IPS DF 6.9 (cell line): ENCODE measurements around the gene RAB33A.

Experiments
- DNase-seq: peaks from one replicate; pipeline ENCODE4 v3.0.0-alpha.2; 2013; ENCODE audit warnings: low read depth, low spot score
- H3K27ac ChIP-seq: one replicate; pipeline ENCODE4 v1.5.1; 2013; ENCODE audit warnings: low read length, control low read depth
- H3K27me3 ChIP-seq: 2 replicates; pipeline ENCODE4 v1.6.1; 2013; ENCODE audit warnings: mild to moderate bottlenecking, low read length; ENCODE audit not compliant: control insufficient read depth, insufficient read depth
- H3K36me3 ChIP-seq: 2 replicates; pipeline ENCODE4 v1.6.1; 2013; ENCODE audit warnings: low read length; ENCODE audit not compliant: control insufficient read depth, insufficient read depth
- H3K4me1 ChIP-seq: 2 replicates; pipeline ENCODE4 v1.6.1; 2013; ENCODE audit warnings: low read length; ENCODE audit not compliant: control insufficient read depth, insufficient read depth
- H3K4me3 ChIP-seq: 2 replicates; pipeline ENCODE4 v1.5.1; 2013; ENCODE audit warnings: mild to moderate bottlenecking, low read length
- H3K9me3 ChIP-seq: 2 replicates; pipeline ENCODE4 v1.6.1; 2013; ENCODE audit warnings: low read length, inconsistent platforms; ENCODE audit not compliant: control insufficient read depth, insufficient read depth
- WGBS: extraction: QIAGEN DNeasy Blood & Tissue Kit; methylation state at CpG from one replicate; pipeline ENCODE4 v1.1.7; 2013; ENCODE audit warnings: mixed read lengths, missing lambda C conversion rate; ENCODE audit not compliant: insufficient read length, insufficient coverage; 5-methylcytosine and 5-hydroxymethylcytosine counted together

RAB33A gene

DNA sequence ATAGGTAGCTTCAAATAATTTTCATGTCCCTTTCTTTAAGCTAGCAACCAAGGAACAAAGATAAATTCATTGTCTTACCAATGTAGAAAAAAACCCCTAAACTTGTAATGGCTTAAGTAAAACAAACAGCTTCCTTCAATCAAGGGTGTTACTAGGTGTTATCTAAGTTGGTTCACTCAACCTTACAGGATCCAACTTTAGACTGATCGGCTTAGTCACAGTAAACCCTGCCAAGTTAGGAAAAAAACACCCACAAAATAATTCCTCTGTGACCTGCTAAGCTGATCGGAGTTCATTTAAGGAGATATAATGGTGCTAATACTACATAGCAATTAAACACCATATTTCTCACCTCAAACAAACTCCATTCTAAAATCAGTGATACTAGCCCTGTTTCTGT is 16.2 kb upstream of the RAB33A start:
- Histone ChIP-seq H3K36me3 (no peaks in the 10 kb centered on the region), H3K9me3 (no peaks in the 10 kb centered on the region), H3K27me3 (no peaks in the 10 kb centered on the region), H3K4me1 (no peaks in the 10 kb centered on the region), H3K27ac (no peak overlapping the region), H3K4me3 (no peak overlapping the region)
- DNase-seq = no peak
- WGBS = no CpG with 5 or more reads among the region's 2 CpGs

GRCh38 chrX:130158311-130158710 is 13.5 kb upstream of the RAB33A start:
- H3K4me3 ChIP-seq = no peak overlapping the region
- H3K9me3 ChIP-seq = no peaks in the 10 kb centered on the region
- no peaks in the 10 kb centered on the region for H3K36me3 ChIP-seq
- H3K4me1 ChIP-seq = no peaks in the 10 kb centered on the region
- no peaks in the 10 kb centered on the region for H3K27me3 ChIP-seq
- no peak for DNase-seq
- no peak overlapping the region for H3K27ac ChIP-seq
- no CpG with 5 or more reads among the region's 2 CpGs for WGBS

GRCh38 chrX:130159776-130160175 is 12.0 kb upstream of the RAB33A start:
- WGBS = no CpG with 5 or more reads among the region's 4 CpGs
- no peaks in the 10 kb centered on the region for H3K9me3 ChIP-seq
- no peak overlapping the region for H3K27ac ChIP-seq
- no peaks in the 10 kb centered on the region for H3K36me3 ChIP-seq
- H3K4me1 ChIP-seq = no peaks in the 10 kb centered on the region; the same call in 1 of the 2 replicates
- no peak overlapping the region for H3K4me3 ChIP-seq
- no peak for DNase-seq
- H3K27me3 ChIP-seq = no peaks in the 10 kb centered on the region

GRCh38 chrX:130162094-130162735 is 9.5 kb upstream of the RAB33A start:
- no peaks in the 10 kb centered on the region for H3K9me3 ChIP-seq
- H3K36me3 ChIP-seq = no peaks in the 10 kb centered on the region
- no peaks in the 10 kb centered on the region for H3K27me3 ChIP-seq
- H3K27ac ChIP-seq = no peak overlapping the region
- DNase-seq = no peak
- no CpG with 5 or more reads among the region's 6 CpGs for WGBS
- H3K4me3 ChIP-seq = no peak overlapping the region
- H3K4me1 ChIP-seq = no peaks in the 10 kb centered on the region; the same call in 1 of the 2 replicates

- Histone ChIP-seq H3K4me3 (no peak overlapping the region), H3K4me1 (no peaks in the 10 kb centered on the region; the same call in 1 of the 2 replicates), H3K36me3 (no peaks in the 10 kb centered on the region), H3K27ac (no peak overlapping the region), H3K9me3 (no peaks in the 10 kb centered on the region), H3K27me3 (no peaks in the 10 kb centered on the region)
- DNase-seq = no peak
- no CpG with 5 or more reads among the region's 2 CpGs for WGBS
These were observed 8.4 kb upstream of the RAB33A start for GRCh38 chrX:130163398-130163797.

DNA sequence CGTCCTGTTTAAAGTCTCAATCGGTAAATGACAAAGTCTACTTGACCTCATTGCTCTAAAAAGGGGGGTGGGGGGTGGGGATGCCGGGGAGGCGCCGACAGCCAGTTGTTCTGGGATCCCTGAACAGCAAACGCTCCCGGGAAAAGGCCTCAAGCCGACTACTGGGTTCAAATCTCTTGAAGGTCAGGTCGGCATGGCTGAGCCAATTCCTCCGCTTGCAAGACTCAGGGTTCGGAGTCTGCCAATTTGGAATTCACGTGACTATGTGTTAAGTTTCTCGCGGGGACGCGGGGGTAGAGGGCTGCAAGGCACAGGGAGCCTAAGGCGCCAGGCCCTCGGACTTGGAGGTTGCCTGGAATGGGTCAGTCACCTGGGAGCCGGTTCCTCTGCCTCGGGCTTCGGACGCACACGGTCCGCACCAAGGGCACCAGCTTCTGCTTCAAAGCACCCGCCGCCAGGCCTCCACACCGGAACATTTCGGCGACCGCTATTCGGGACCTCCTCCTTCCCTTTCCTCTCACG is 6.5 kb upstream of the RAB33A start:
- H3K9me3 ChIP-seq = no peaks in the 10 kb centered on the region
- DNase-seq = no peak
- peak overlapping the region; percentile 65 for H3K4me3 ChIP-seq
- no peaks in the 10 kb centered on the region for H3K27me3 ChIP-seq
- no peaks in the 10 kb centered on the region; the same call in 1 of the 2 replicates for H3K4me1 ChIP-seq
- H3K36me3 ChIP-seq = no peaks in the 10 kb centered on the region
- no CpG with 5 or more reads among the region's 32 CpGs for WGBS
- H3K27ac ChIP-seq = no peak overlapping the region

- Histone ChIP-seq H3K27ac (no peak within 1 kb of the TSS), H3K4me1 (no peaks in the 10 kb centered on the region; the same call in 1 of the 2 replicates), H3K4me3 (peak within 1 kb of the TSS; percentile 72), H3K27me3 (no peaks in the 10 kb centered on the region), H3K36me3 (no peaks in the 10 kb centered on the region), H3K9me3 (no peaks in the 10 kb centered on the region)
- no CpG with 5 or more reads among the region's 50 CpGs for WGBS
- peak; percentile 58 for DNase-seq
These were observed 5.9 kb upstream of the RAB33A start, which contains the start of gene AIFM1 for GRCh38 chrX:130165703-130166502. AIFM1 (minus strand) TSS chrX:130165841; CDS start chrX:130165656, 185 bp downstream.

- Histone ChIP-seq H3K36me3 (no peaks in the 10 kb centered on the region), H3K4me1 (no peaks in the 10 kb centered on the region; the same call in 1 of the 2 replicates), H3K27ac (no peak overlapping the region), H3K27me3 (no peaks in the 10 kb centered on the region), H3K4me3 (peak overlapping the region; percentile 72; the same call in 1 of the 2 replicates), H3K9me3 (no peaks in the 10 kb centered on the region)
- no peak for DNase-seq
- WGBS = no CpG with 5 or more reads among the region's 4 CpGs
These were observed 5.3 kb upstream of the RAB33A start for GRCh38 chrX:130166503-130166777.

DNA sequence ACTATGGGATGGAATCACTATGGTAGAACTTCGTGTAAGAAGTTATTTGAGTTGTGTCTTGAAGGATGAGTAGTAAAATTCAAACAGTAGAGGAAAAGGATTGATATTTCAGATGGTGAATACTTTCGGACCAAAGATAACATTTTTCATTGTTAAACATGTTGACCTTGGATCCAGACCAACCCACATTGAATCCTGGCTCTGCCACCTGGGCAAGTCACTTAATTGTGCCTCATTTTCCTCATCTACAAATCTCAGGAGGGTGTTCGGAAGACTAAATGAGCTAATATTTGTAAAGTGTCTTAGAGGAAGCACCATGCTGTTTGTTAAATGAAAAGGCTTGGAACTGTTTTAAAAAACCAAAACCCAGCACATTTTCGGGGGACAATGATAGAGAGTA is 4.7 kb upstream of the RAB33A start:
- Histone ChIP-seq H3K36me3 (no peaks in the 10 kb centered on the region), H3K27me3 (peaks cover 2% of the 10 kb centered on the region; the same call in 1 of the 2 replicates), H3K9me3 (no peaks in the 10 kb centered on the region), H3K4me3 (no peak overlapping the region; the same call in 1 of the 2 replicates), H3K27ac (no peak overlapping the region), H3K4me1 (no peaks in the 10 kb centered on the region; the same call in 1 of the 2 replicates)
- no CpG with 5 or more reads among the region's 4 CpGs for WGBS
- DNase-seq = no peak

DNA sequence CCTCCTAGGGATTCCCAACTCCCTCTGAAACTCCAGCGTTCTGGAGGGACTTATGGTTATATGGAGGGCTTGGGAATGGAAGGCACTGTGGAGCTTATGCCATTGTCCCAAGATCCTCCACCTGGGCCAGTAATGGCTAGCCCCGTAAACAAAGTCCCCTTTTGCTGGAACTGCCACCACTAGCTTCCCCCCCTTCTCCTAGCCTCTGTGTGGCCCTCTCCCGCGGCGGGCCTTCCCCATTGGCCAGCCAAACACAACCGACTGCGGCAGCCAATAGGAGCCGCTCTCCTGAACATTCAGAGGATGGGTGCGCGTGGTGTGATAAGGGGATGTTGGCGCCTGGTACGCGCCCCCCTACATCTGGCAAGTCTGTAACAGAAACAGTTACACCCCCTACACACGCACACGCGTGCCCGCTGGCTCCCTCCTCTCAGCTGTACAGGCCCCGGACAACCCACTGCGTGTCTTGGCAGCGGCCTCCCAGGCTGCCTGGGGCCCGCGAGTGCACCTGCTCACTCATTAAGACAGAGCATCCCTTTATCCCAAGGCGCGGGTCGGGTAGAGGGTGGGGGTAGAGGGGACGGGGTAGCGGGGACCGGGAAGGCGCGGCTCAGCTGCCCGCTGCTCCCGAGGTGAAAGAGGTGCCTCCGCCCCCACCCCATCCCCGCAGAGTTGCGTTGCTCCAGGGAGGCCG is 863 bp upstream of the RAB33A start:
- Histone ChIP-seq H3K36me3 (no peaks in the 10 kb centered on the region), H3K27me3 (peaks cover 6% of the 10 kb centered on the region; the same call in 1 of the 2 replicates), H3K9me3 (no peaks in the 10 kb centered on the region), H3K4me1 (no peaks in the 10 kb centered on the region), H3K4me3 (peak overlapping the region; percentile 47; the same call in 1 of the 2 replicates), H3K27ac (no peak overlapping the region)
- no CpG with 5 or more reads among the region's 36 CpGs for WGBS
- no peak for DNase-seq
